Uterus (tissue), 4 donors: ENCODE results near the gene PRUNE2. TPM values are rescaled to one million over a fixed set of nuclear protein-coding genes. Genes with fewer than 3 reads are reported as not detected.
A peak's percentile ranks its signal among the peaks of the same experiment; 100 is the strongest.

Experiments used
- DNase-seq, 2 donors: peaks; one replicate each; pipeline ENCODE4 v3.0.0-alpha.2; 2019 to 2020
- H3K27ac ChIP-seq, 2 donors: fragments of 200-600 bp; sonication (generic); 1 replicate in 1 of 2; 2 replicates in 1 of 2; pipeline ENCODE4 v1.5.1; 2016 to 2018
- H3K27me3 ChIP-seq, 2 donors: fragments of 200-600 bp; sonication (generic); one replicate each; pipeline ENCODE4 v1.5.1; 2018 to 2019; ENCODE audit warnings: control low read depth in 1 of 2
- H3K36me3 ChIP-seq, 2 donors: fragments of 200-600 bp; sonication (generic); one replicate each; pipeline ENCODE4 v1.5.1; 2019; ENCODE audit warnings: control low read depth in 1 of 2
- H3K4me1 ChIP-seq, 2 donors: fragments of 200-600 bp; sonication (generic); one replicate each; pipeline ENCODE4 v1.5.1; 2018 to 2019; ENCODE audit warnings: control low read depth in 1 of 2
- H3K4me3 ChIP-seq, 2 donors: fragments of 200-600 bp; sonication (generic); 1 replicate in 1 of 2; 2 replicates in 1 of 2; pipeline ENCODE4 v1.5.1; 2018 to 2019; ENCODE audit warnings: mild to moderate bottlenecking in 1 of 2
- H3K9me3 ChIP-seq, 2 donors: fragments of 200-600 bp; sonication (generic); one replicate each; pipeline ENCODE4 v1.5.1; 2019; ENCODE audit warnings: control low read depth in 1 of 2
- CTCF ChIP-seq, 4 experiments: fragments of 200-600 bp in 2 of 4; fragments of 450-650 bp in 2 of 4; sonication (generic) in 2 of 4; IDR thresholded peaks; one replicate each; pipeline ENCODE4 v1.5.1; 2016 to 2019; ENCODE audit warnings: antibody characterized with exemption in 4 of 4, mild to moderate bottlenecking in 2 of 4, moderate library complexity in 1 of 4
- POLR2A ChIP-seq, 2 donors: fragments of 450-650 bp; IDR thresholded peaks; one replicate each; pipeline ENCODE4 v1.6.1; 2016; ENCODE audit warnings: antibody characterized with exemption in 2 of 2, mild to moderate bottlenecking in 1 of 2, moderate library complexity in 1 of 2
- intact Hi-C: fragments of 100-400 bp; cut with DNase I; formaldehyde crosslinking; loops from one replicate; pipeline ENCODE4 v1.15.1; 2023; ENCODE audit warnings: low total_unique reads
- total RNA-seq, 4 donors: library from RNA; depleted of rRNA in 3 of 4; stranded (reverse); fragments of >200 nt in 3 of 4; gene quantifications; one replicate each; pipeline versions ENCODE4 v1.1.0 to v1.2.4, GENCODE V29; 2014 to 2023
- donor health status: DM: yes; HTN: yes; CAD: no.

Gene PRUNE2
- total RNA-seq, 4 donors from 2014 or later: 51.4 to 187 (median 97.1) TPM

- DNase-seq: no peak
- H3K9me3 ChIP-seq: no peaks in the 10 kb centered on the region
Measured at GRCh38 chr9:76720245-76720644, 185.7 kb downstream of the PRUNE2 start.

GRCh38 chr9:76718166-76718565 lies 187.7 kb downstream of the PRUNE2 start:
- TF ChIP-seq CTCF (IDR thresholded peaks at IDR 0.05) (no peak), POLR2A (IDR thresholded peaks at IDR 0.05) (no peak)
- Histone ChIP-seq H3K27ac (no peak overlapping the region), H3K9me3 (no peaks in the 10 kb centered on the region), H3K27me3 (no peaks in the 10 kb centered on the region), H3K4me3 (no peak overlapping the region), H3K36me3 (no peaks in the 10 kb centered on the region), H3K4me1 (peaks cover 0 to 7% of the 10 kb centered on the region in 2 donors)
- DNase-seq: no peak
- intact Hi-C loops: no loop called here

More at GRCh38 chr9:76720245-76720644, 185.7 kb downstream of the PRUNE2 start:
- intact Hi-C loops: no loop called here
- TF ChIP-seq POLR2A (IDR thresholded peaks at IDR 0.05): no peak
- no peak for TF ChIP-seq CTCF (IDR thresholded peaks at IDR 0.05)
- no peak overlapping the region for H3K4me3 ChIP-seq
- H3K4me1 ChIP-seq: peaks cover 0 to 7% of the 10 kb centered on the region in 2 donors
- no peak overlapping the region for H3K27ac ChIP-seq
- no peaks in the 10 kb centered on the region for H3K36me3 ChIP-seq
- H3K27me3 ChIP-seq: no peaks in the 10 kb centered on the region

GRCh38 chr9:76717613-76718012 lies 188.3 kb downstream of the PRUNE2 start:
- DNase-seq: no peak
- TF ChIP-seq POLR2A (IDR thresholded peaks at IDR 0.05) (no peak), CTCF (IDR thresholded peaks at IDR 0.05) (no peak)
- H3K9me3 ChIP-seq: no peaks in the 10 kb centered on the region
- H3K36me3 ChIP-seq: no peaks in the 10 kb centered on the region
- no peak overlapping the region for H3K4me3 ChIP-seq
- no peaks in the 10 kb centered on the region for H3K27me3 ChIP-seq
- intact Hi-C loops: no loop called here
- H3K27ac ChIP-seq: peak overlapping the region in 1 of 2 donors; percentile 51
- H3K4me1 ChIP-seq: peaks cover 0 to 7% of the 10 kb centered on the region in 2 donors

- Histone ChIP-seq H3K27ac (peak overlapping the region in 1 of 2 donors; percentile 51), H3K4me3 (no peak overlapping the region), H3K4me1 (peaks cover 0 to 7% of the 10 kb centered on the region in 2 donors), H3K9me3 (no peaks in the 10 kb centered on the region), H3K27me3 (no peaks in the 10 kb centered on the region), H3K36me3 (no peaks in the 10 kb centered on the region)
- intact Hi-C loops: no loop called here
- DNase-seq: no peak
- no peak for TF ChIP-seq POLR2A (IDR thresholded peaks at IDR 0.05)
- no peak for TF ChIP-seq CTCF (IDR thresholded peaks at IDR 0.05)
Measured at GRCh38 chr9:76717176-76717575, 188.7 kb downstream of the PRUNE2 start.

GRCh38 chr9:76716085-76716672 lies 189.7 kb downstream of the PRUNE2 start:
- intact Hi-C loops: no loop called here

More at GRCh38 chr9:76716085-76716672, 189.7 kb downstream of the PRUNE2 start:
- no peak for DNase-seq
- Histone ChIP-seq H3K27ac (peak overlapping the region in 1 of 2 donors; percentile 5), H3K27me3 (no peaks in the 10 kb centered on the region), H3K4me1 (peaks cover 0 to 7% of the 10 kb centered on the region in 2 donors), H3K4me3 (no peak overlapping the region), H3K9me3 (no peaks in the 10 kb centered on the region), H3K36me3 (no peaks in the 10 kb centered on the region)
- TF ChIP-seq POLR2A (IDR thresholded peaks at IDR 0.05) (no peak), CTCF (IDR thresholded peaks at IDR 0.05) (no peak)
